ENCODE data around the gene LRMDA. TPM values are rescaled to one million over a fixed set of nuclear protein-coding genes. Genes with fewer than 3 reads are reported as not detected.

LRMDA gene
- total and polyA plus RNA-seq, 2 of the 8 experiments (the other 6 are each of a cell fraction or from before 2014, with no cell fraction given): 0.86 to 2.8 TPM

DNA sequence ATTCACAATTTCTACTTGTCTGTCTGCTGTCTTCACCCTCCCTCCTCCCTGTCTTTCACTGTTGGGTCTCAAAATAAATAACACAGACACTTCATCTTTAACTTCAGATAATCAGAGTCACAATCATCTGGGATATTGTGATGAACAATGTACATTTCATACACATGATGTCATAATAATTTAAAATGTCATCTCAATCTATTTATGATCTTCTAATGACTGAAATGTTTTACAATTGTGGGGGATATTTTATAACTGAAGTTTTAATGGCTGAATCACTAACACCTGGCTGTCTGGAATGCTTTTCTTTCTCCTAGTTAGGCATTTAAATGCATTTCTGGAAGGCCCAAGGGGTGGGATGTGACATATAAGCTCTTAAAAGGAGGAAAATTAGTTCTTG is 859.8 kb downstream of the LRMDA start:
- Histone ChIP-seq H2AFZ (ENCODE audit: low read length) (no peak overlapping the region), H3K18ac (ENCODE audit: extremely low read depth, low read length) (no peak overlapping the region), H2BK5ac (ENCODE audit: low read depth, low read length) (no peak overlapping the region), H4K91ac (replicated peaks; ENCODE audit: insufficient read length, low read length) (no peak overlapping the region), H3K9me3 (ENCODE audit: insufficient read depth in 2 of 2, low read depth in 1 of 2, low read length in 1 of 2) (no peaks in the 10 kb centered on the region), H2AK5ac (ENCODE audit: low read depth, low read length) (no peak overlapping the region), H2BK12ac (ENCODE audit: low read depth, low read length) (no peak overlapping the region), H3K4me2 (ENCODE audit: insufficient read depth in 1 of 2, low read depth in 2 of 2, low read length in 2 of 2) (no peak overlapping the region), H3K27me3 (replicated peaks in 1 of 4; ENCODE audit: control insufficient read depth in 3 of 4, extremely low read depth in 1 of 4, insufficient read depth in 3 of 4, low read length in 3 of 4) (no peaks in the 10 kb centered on the region), H3K79me2 (ENCODE audit: control insufficient read depth in 1 of 2, insufficient read depth in 2 of 2, low read length in 2 of 2) (no peaks in the 10 kb centered on the region), H3K14ac (ENCODE audit: insufficient read length) (no peak overlapping the region), H3K9ac (replicated peaks in 1 of 4; ENCODE audit: extremely low read depth in 1 of 4, low read depth in 3 of 4, low read length in 3 of 4) (no peak overlapping the region), H4K20me1 (replicated peaks in 1 of 2; ENCODE audit: control insufficient read depth in 1 of 2, insufficient read depth in 2 of 2, low read length in 2 of 2) (no peaks in the 10 kb centered on the region), H3K56ac (replicated peaks; ENCODE audit: insufficient read length, low read depth, low read length) (no peak overlapping the region), H2BK15ac (ENCODE audit: low read length) (no peak overlapping the region), H2BK120ac (replicated peaks; ENCODE audit: low read depth, low read length) (no peak overlapping the region), H4K5ac (ENCODE audit: insufficient read length, low read depth, low read length) (no peak overlapping the region), H3K79me1 (ENCODE audit: low read depth, low read length) (no peaks in the 10 kb centered on the region), H3K4me3 (ENCODE audit: extremely low read depth in 1 of 4, insufficient read depth in 2 of 4, low read depth in 3 of 4, low read length in 4 of 4) (no peak overlapping the region), H4K8ac (ENCODE audit: extremely low read depth, insufficient read depth, low read length) (no peak overlapping the region), H2BK20ac (ENCODE audit: low read length) (no peak overlapping the region), H3K4me1 (replicated peaks in 1 of 4; ENCODE audit: control insufficient read depth in 3 of 4, insufficient read depth in 4 of 4, low read length in 3 of 4) (no peaks in the 10 kb centered on the region), H3K4ac (replicated peaks; ENCODE audit: insufficient read length, low read depth, low read length) (no peak overlapping the region), H3K23me2 (ENCODE audit: low read depth, low read length) (no peaks in the 10 kb centered on the region), H3K23ac (ENCODE audit: insufficient read length) (no peak overlapping the region), H3K27ac (ENCODE audit: low read depth, low read length) (no peak overlapping the region), H3K36me3 (ENCODE audit: control insufficient read depth in 2 of 4, insufficient read depth in 4 of 4, low read length in 3 of 4) (no peaks in the 10 kb centered on the region)
- no peak for TF ChIP-seq RNF2 (IDR thresholded peaks at IDR 0.05; ENCODE audit: borderline replicate concordance, low read depth, low read length, missing control alignments, poor library complexity, severe bottlenecking)
- no peak for TF ChIP-seq SRF (IDR thresholded peaks at IDR 0.05; ENCODE audit: low read depth, low read length)
- TF ChIP-seq TAF1 (IDR thresholded peaks at IDR 0.05; ENCODE audit: low read depth, low read length): no peak
- no peak for TF ChIP-seq SIX5 (IDR thresholded peaks at IDR 0.05; ENCODE audit: low read depth, low read length)
- TF ChIP-seq ZNF274 (IDR thresholded peaks at IDR 0.05; ENCODE audit: borderline replicate concordance, extremely low read depth, low read length): no peak
- no peak for TF ChIP-seq CBX8 (IDR thresholded peaks at IDR 0.05; ENCODE audit: borderline replicate concordance, low read depth, low read length)
- no peak for TF ChIP-seq CREB1 (IDR thresholded peaks at IDR 0.05)
- no peak for TF ChIP-seq KDM4A (IDR thresholded peaks at IDR 0.05; ENCODE audit: low read depth, low read length, severe bottlenecking)
- no peak for TF ChIP-seq RFX5 (IDR thresholded peaks at IDR 0.05; ENCODE audit: borderline replicate concordance, low read depth, low read length)
- TF ChIP-seq POLR2A (IDR thresholded peaks at IDR 0.05; ENCODE audit: control extremely low read depth in 1 of 2, low read depth in 2 of 2, low read length in 2 of 2): no peak
- no peak for TF ChIP-seq MAFK (IDR thresholded peaks at IDR 0.05; ENCODE audit: low read depth, low read length)
- TF ChIP-seq SP4 (IDR thresholded peaks at IDR 0.05; ENCODE audit: low read length): no peak
- TF ChIP-seq GTF2F1 (IDR thresholded peaks at IDR 0.05; ENCODE audit: borderline replicate concordance, low read depth, low read length): no peak
- CTCF ChIA-PET (ENCODE audit: partially characterized antibody): interaction anchor here (1.1 kb wide), 1 partner anchor 10 kb away, joined by 3 read pairs; no protein-coding TSS in a partner anchor
- FAIRE-seq (no peak), DNase-seq (ENCODE audit: low read depth in 1 of 2, low spot score in 2 of 2) (no peak)
- POLR2A ChIA-PET (ENCODE audit: partially characterized antibody): no interaction called here
